Measurements from ENCODE around the gene CEP112.

DNA sequence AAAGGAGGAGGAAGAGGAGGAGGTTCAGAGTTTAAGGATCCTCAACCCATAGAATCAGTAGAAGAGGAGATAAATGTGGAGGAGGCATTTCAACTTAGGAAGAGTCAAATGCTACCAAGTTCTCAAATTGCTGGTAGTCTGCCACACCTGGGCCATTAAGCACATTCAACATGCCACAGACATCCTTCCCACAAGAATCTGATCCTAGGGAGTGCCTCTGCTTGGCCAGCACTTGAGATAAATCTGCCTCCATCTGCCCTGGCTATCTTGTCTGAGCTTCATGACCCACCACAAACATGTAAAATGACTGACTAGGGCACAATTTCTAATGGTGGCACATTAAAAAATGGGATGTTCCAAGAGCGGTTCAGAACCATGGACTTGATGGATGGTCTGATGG is 593.2 kb downstream of the CEP112 start:
- TF ChIP-seq, protein P1, sequence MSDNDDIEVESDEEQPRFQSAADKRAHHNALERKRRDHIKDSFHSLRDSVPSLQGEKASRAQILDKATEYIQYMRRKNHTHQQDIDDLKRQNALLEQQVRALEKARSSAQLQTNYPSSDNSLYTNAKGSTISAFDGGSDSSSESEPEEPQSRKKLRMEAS (IDR thresholded peaks at IDR 0.05) = no peak
- TF ChIP-seq, protein P2, sequence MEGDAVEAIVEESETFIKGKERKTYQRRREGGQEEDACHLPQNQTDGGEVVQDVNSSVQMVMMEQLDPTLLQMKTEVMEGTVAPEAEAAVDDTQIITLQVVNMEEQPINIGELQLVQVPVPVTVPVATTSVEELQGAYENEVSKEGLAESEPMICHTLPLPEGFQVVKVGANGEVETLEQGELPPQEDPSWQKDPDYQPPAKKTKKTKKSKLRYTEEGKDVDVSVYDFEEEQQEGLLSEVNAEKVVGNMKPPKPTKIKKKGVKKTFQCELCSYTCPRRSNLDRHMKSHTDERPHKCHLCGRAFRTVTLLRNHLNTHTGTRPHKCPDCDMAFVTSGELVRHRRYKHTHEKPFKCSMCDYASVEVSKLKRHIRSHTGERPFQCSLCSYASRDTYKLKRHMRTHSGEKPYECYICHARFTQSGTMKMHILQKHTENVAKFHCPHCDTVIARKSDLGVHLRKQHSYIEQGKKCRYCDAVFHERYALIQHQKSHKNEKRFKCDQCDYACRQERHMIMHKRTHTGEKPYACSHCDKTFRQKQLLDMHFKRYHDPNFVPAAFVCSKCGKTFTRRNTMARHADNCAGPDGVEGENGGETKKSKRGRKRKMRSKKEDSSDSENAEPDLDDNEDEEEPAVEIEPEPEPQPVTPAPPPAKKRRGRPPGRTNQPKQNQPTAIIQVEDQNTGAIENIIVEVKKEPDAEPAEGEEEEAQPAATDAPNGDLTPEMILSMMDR (IDR thresholded peaks at IDR 0.05; ENCODE audit: low read depth, low read length, missing input control) = no peak
- TF ChIP-seq GABPA (IDR thresholded peaks at IDR 0.05 in 1 of 2, conservative IDR thresholded peaks at IDR 0.05 in 1 of 2) (no peak), YY1 (IDR thresholded peaks at IDR 0.05) (no peak), FOXA1 (IDR thresholded peaks at IDR 0.05) (no peak), RXRA (IDR thresholded peaks at IDR 0.05) (no peak), JUND (IDR thresholded peaks at IDR 0.05) (no peak), RAD21 (IDR thresholded peaks at IDR 0.05) (no peak), TAF1 (conservative IDR thresholded peaks at IDR 0.05) (no peak), SP1 (IDR thresholded peaks at IDR 0.05) (no peak), EGR1 (IDR thresholded peaks at IDR 0.05; ENCODE audit: low read depth in 2 of 2) (no peak), HNF4G (IDR thresholded peaks at IDR 0.05) (no peak)
- TF ChIP-seq, protein P3, sequence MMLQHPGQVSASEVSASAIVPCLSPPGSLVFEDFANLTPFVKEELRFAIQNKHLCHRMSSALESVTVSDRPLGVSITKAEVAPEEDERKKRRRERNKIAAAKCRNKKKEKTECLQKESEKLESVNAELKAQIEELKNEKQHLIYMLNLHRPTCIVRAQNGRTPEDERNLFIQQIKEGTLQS (IDR thresholded peaks at IDR 0.05) = no peak
- TF ChIP-seq, protein P4, sequence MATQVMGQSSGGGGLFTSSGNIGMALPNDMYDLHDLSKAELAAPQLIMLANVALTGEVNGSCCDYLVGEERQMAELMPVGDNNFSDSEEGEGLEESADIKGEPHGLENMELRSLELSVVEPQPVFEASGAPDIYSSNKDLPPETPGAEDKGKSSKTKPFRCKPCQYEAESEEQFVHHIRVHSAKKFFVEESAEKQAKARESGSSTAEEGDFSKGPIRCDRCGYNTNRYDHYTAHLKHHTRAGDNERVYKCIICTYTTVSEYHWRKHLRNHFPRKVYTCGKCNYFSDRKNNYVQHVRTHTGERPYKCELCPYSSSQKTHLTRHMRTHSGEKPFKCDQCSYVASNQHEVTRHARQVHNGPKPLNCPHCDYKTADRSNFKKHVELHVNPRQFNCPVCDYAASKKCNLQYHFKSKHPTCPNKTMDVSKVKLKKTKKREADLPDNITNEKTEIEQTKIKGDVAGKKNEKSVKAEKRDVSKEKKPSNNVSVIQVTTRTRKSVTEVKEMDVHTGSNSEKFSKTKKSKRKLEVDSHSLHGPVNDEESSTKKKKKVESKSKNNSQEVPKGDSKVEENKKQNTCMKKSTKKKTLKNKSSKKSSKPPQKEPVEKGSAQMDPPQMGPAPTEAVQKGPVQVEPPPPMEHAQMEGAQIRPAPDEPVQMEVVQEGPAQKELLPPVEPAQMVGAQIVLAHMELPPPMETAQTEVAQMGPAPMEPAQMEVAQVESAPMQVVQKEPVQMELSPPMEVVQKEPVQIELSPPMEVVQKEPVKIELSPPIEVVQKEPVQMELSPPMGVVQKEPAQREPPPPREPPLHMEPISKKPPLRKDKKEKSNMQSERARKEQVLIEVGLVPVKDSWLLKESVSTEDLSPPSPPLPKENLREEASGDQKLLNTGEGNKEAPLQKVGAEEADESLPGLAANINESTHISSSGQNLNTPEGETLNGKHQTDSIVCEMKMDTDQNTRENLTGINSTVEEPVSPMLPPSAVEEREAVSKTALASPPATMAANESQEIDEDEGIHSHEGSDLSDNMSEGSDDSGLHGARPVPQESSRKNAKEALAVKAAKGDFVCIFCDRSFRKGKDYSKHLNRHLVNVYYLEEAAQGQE (IDR thresholded peaks at IDR 0.05) = no peak

All from liver (tissue), 3 donors.